ENCODE data around the gene CHPF2.

CHPF2 gene

DNA sequence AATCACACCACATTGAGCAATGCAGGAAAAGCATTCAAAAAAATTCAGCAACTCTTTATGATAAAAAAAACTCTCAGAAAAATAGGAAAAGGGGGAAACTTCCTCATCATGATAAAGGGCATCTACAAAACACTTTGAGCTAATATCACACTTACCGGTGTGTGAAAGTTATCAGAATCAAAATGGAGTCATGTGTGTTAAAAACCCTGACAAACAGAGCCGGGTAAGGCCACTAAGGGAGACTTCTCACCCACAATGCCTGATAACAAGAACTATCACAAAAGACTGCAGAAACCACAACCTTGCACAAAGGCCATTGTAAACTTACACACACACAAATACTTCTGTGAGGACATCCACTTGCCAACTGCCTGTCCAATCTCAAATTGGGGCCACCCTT lies 51.0 kb downstream of the CHPF2 start:
- H3K4me3 ChIP-seq (ENCODE audit: low read depth in 1 of 2, low read length in 2 of 2), result no peak overlapping the region
- H3K4me1 ChIP-seq (ENCODE audit: control insufficient read depth in 1 of 2, insufficient read depth in 2 of 2, low read length in 2 of 2), result no peaks in the 10 kb centered on the region
- no peaks in the 10 kb centered on the region for H3K27me3 ChIP-seq (ENCODE audit: low read depth, low read length)
- H3K9me3 ChIP-seq (ENCODE audit: control insufficient read depth in 1 of 2, low read length in 2 of 2), result no peaks in the 10 kb centered on the region
- H3K27ac ChIP-seq (ENCODE audit: low read length), result no peak overlapping the region
- H3K36me3 ChIP-seq (ENCODE audit: control insufficient read depth in 1 of 2, insufficient read depth in 2 of 2, low read length in 2 of 2), result no peaks in the 10 kb centered on the region

- no peaks in the 10 kb centered on the region for H3K27me3 ChIP-seq (ENCODE audit: low read depth, low read length)
- no peaks in the 10 kb centered on the region for H3K9me3 ChIP-seq (ENCODE audit: control insufficient read depth in 1 of 2, low read length in 2 of 2)
- H3K4me1 ChIP-seq (ENCODE audit: control insufficient read depth in 1 of 2, insufficient read depth in 2 of 2, low read length in 2 of 2), result no peaks in the 10 kb centered on the region
- H3K27ac ChIP-seq (ENCODE audit: low read length), result no peak overlapping the region
- no peak overlapping the region for H3K4me3 ChIP-seq (ENCODE audit: low read depth in 1 of 2, low read length in 2 of 2)
- no peaks in the 10 kb centered on the region for H3K36me3 ChIP-seq (ENCODE audit: control insufficient read depth in 1 of 2, insufficient read depth in 2 of 2, low read length in 2 of 2)
Measured at GRCh38 chr7:151286148-151286547, 53.9 kb downstream of the CHPF2 start.
